DND-41 (cell line): ENCODE measurements around the gene ARL8B.

ENCODE experiments used
- EZH2 ChIP-seq: IDR thresholded peaks from 3 replicates; pipeline ENCODE4 v1.6.1; 2012; ENCODE audit warnings: borderline replicate concordance, low read depth, mild to moderate bottlenecking, moderate library complexity, low read length, inconsistent platforms; ENCODE audit not compliant: severe bottlenecking
- TF ChIP-seq, protein P1 (sequence below): IDR thresholded peaks from 2 replicates; pipeline ENCODE4 v1.5.1; 2012; ENCODE audit warnings: borderline replicate concordance, low read length, moderate library complexity, mild to moderate bottlenecking; ENCODE audit not compliant: poor library complexity, severe bottlenecking; ENCODE audit errors: extremely low read depth

DNA sequence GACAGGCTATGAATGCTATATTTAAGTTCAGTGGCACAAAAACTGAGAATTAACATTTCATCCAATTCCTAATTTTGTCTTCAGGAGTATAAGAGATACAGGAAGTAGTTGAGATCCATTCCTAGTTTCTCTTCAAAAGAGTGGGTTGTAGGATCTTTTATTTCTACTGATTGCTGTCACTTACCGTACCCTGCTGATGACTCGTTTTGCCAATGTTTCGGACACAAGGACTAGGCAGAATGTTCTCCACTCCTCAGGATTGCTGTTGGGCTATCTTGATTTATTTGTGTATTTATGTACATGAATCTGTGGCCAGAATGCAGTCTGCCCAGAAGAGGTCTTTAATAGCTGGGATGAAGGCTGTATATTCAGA is 11.9 kb downstream of the ARL8B start:
- TF ChIP-seq, protein P1, sequence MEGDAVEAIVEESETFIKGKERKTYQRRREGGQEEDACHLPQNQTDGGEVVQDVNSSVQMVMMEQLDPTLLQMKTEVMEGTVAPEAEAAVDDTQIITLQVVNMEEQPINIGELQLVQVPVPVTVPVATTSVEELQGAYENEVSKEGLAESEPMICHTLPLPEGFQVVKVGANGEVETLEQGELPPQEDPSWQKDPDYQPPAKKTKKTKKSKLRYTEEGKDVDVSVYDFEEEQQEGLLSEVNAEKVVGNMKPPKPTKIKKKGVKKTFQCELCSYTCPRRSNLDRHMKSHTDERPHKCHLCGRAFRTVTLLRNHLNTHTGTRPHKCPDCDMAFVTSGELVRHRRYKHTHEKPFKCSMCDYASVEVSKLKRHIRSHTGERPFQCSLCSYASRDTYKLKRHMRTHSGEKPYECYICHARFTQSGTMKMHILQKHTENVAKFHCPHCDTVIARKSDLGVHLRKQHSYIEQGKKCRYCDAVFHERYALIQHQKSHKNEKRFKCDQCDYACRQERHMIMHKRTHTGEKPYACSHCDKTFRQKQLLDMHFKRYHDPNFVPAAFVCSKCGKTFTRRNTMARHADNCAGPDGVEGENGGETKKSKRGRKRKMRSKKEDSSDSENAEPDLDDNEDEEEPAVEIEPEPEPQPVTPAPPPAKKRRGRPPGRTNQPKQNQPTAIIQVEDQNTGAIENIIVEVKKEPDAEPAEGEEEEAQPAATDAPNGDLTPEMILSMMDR: no peak
- TF ChIP-seq EZH2: no peak
